Coronary artery (tissue), 2 donors: Measurements from ENCODE around the gene RNU1-1.
"Not testable (repeated sequence)": the region's sequence is repeated elsewhere in the genome, so short reads cannot be mapped to it uniquely, and the experiment has no call there.

Experiments used
- DNase-seq: peaks from one replicate; pipeline ENCODE4 v3.0.0-alpha.2; 2017; ENCODE audit warnings: low spot score
- H3K27ac ChIP-seq, 2 donors: fragments of 200-600 bp; sonication (generic); one replicate each; pipeline ENCODE4 v1.5.1; 2016 to 2019
- H3K4me3 ChIP-seq: fragments of 200-600 bp; sonication (generic); 2 replicates; pipeline ENCODE4 v1.5.1; 2016; ENCODE audit warnings: mild to moderate bottlenecking, moderate library complexity

RNU1-1 gene

DNA sequence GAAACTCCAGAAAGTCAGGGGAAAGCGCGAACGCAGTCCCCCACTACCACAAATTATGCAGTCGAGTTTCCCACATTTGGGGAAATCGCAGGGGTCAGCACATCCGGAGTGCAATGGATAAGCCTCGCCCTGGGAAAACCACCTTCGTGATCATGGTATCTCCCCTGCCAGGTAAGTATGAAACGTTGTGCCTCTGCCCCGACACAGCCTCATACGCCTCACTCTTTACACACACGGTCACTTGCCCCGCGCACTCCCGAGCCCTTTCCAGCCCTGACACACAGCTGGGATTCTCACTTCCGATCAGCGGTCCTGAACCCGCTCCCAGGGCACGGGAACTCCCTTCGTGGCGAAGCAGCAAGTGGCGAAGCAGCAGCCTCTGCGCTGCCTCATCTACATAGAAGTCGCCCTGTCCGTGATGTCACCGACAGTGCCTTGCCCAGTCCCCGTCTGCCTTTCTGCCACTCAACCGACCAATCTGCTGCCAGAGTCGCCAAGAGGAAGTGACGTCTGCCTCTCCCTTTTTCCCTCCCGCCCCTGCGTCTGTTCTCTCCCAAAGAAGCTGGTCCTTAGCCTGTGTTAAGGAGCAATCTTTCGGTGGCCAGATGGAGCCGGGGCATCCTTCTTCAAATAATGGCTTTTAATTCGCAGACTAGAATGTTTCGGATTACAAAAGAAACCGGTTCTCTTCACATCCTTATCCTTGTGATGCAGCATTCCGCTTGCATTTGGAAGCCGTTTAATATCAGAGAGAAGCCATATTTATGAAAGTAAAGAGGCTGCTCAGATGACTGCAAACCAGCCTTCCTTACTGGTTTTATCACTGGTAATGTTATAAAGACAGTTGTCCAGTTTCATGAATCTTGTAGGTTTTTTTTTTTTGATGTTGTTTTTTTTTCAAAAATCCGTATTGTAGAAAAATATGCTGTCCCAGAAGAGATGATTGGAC, at the start of gene RNU1-1:
RNU1-1 (minus strand) TSS at position 179 of the 949 bp plus-strand sequence.
- Histone ChIP-seq H3K27ac (peak within 1 kb of the TSS in 1 of 2 donors; percentile 89), H3K4me3 (peak within 1 kb of the TSS; percentile 65)
- peak; percentile 91 for DNase-seq

DNA sequence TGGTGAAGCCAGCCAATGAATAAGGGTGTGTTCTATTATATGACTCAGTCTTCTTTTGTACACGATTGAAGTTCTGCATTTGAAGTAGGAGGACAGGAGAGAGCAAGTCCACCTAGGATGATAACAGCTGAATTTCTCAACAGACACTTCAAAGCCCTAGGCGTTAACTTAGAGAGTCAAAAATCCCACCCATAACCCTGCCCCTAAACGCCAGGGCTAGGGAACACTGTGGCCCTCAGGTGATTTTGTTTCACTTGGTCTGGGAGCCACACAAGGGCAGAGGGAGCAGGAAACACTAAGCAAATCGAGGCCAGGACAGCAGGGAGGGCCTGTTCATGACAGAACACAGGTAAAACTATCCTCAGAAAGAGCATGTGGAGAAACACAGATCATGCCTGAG, 47.0 kb upstream of the RNU1-1 start:
- DNase-seq: peak; percentile 63
- H3K27ac ChIP-seq, H3K4me3 ChIP-seq: not testable (repeated sequence)

DNA sequence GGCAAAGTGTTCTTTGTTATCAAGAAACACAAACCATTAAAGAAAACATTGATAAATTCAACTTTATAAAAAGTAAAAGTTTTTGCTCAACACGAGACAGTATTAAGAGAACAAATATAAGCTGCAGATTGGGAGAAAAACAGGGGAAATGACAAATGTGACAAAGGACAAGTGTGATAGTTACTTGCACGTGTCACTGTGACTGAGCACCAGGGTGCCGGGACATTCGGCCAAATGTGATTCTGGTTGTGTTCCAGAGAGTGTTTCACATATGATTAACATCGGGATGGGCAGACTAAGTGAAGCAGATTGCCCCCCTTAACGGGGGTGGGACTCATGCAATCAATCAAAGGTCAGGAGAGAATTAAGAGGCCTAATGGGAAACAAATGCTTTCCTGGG, 46.4 kb upstream of the RNU1-1 start:
- not testable (repeated sequence) for DNase-seq, H3K4me3 ChIP-seq, H3K27ac ChIP-seq

DNA sequence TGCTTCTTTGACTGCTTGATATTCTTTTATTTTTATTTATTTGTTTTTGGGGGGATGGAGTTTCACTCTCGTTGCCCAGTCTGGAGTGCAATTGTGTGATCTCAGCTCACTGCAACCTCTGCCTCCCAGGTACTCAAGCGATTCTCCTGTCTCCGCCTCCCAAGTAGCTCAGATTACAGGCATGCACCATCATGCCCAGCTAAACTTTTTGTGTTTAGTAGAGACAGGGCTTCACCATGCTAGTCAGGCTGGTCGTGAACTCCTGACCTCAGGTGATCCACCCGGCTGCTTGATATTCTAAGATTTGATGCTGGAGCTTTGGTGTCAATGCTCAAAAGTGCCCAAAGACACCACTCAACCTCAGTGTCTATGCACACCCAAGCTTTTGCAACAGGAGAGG, 45.6 kb upstream of the RNU1-1 start:
- DNase-seq, H3K4me3 ChIP-seq, H3K27ac ChIP-seq: not testable (repeated sequence)

DNA sequence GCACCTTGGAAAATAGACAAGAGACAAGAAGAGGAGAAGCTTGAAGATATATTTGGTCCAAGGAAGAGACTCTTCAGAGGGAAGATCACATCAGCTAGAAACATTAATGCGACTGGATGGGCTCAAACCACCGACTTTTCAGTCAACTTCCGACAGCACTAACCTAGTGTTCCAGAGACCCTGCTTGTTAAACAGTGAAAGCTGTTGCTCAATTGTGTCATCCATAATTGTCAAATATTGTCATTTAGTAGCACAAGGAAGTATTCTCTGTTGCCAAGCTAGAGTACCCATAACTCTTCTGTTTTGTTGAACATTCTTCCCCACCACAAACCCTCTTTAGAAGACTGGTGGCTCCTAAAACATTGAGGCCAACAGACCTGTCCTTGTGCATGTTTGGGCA, 42.9 kb upstream of the RNU1-1 start:
- not testable (repeated sequence) for DNase-seq, H3K4me3 ChIP-seq, H3K27ac ChIP-seq

DNA sequence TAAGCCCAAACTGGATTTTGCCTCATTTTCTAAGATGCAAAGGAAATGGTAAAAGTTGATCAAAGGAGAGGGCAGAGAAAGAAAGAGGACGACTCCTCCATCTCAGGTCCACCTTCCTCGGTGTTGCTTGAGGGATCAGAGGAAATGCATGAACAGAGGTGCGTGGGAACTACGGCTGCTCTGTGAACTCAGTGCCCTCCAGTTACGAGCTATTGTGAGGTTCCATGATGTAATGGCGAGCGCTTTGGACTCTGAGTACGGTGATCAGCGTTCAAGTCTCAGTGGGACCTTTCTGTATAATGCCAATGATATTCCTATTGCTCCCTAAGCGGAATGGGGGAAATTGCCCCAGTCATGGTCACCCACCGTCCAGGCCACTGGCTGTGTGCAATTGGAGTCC, 39.2 kb upstream of the RNU1-1 start:
- DNase-seq, H3K4me3 ChIP-seq: not testable (repeated sequence)

DNA sequence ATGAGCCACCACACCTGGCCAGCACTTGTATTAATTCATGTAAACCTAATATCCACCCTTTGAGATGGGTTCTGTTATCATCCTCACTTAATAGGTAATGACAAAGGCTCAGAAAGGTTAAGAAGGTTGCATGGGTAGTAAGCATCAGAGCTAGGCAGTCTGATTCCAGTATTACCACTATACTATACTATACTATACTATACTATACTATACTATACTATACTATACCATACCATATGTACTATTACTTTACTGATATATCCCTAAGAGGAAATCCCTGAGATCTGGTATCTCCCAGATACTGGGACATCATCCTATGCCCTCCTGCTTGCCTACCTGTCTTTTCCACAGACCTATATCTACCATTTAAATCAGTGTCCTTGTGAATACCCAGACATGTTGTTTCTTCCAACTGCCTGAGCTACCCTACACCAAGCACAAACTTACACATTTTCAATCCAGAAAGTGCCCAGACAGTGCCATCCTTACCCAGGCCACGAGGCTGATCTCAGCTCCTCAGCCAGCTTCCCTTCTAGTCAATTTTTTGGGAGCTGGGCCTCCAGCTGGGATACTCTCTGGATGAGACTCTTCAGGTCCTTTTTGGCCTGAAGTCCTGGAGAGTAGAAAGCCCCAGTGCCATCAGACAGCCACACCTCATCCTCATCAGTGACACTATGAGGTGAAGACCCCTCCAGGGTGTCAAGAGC, 36.3 kb upstream of the RNU1-1 start:
- not testable (repeated sequence) for DNase-seq, H3K27ac ChIP-seq, H3K4me3 ChIP-seq

More for the DNA sequence above, 39.2 kb upstream of the RNU1-1 start:
- H3K27ac ChIP-seq: not testable (repeated sequence)

DNA sequence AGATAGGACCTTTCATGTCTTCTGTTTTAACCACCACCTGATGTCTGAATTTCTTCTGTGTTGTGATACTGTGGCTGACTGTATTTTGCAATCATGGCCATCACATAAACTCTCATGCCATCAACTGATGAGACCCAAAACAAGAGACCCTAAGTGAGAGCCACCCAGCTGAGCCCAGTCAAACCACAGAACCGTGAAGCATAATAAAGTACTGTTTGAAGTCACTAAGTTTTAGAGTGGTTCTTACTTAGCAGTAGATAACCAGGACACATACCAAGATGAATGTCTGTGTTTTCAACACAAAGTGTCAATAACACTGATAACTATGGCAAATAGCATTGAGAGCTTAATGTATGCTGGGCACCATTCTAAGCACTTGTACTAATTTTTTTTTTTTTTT, 35.5 kb upstream of the RNU1-1 start:
- not testable (repeated sequence) for H3K4me3 ChIP-seq, H3K27ac ChIP-seq, DNase-seq

DNA sequence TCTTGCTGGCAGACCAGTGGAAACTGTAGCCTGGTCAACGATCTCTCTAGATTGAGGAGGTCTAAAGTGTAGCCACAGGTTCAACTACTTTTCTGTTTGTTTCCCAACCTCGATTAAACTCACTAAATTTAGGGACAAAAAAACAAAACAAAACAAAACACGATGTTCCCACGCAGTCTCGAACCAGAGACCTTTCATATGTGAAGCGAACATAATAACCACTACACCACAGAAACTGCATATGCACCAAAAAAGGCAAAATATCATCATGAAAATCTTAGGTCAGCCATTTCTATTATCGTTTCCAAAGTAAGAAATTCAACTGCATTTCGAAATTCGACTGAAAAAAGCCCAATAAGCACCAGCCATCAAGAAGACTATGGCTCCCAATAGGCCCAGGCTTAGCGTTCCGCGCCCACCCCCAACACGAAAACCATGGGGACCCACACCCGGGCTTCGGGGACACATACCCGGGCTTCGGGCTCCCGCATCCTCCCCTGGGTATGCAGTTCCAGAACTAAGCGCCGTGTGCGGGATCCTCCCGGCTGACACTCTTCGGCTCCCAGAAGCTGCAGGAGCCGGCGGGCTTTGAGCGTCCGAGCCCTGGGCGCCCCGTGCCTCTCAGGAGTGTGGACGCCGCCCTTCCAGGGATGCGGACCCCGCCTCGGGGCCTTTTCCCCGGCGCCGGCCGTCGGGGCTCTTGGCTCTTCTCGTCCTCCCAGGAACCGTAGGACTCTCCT, 33.6 kb upstream of the RNU1-1 start:
- H3K27ac ChIP-seq, DNase-seq, H3K4me3 ChIP-seq: not testable (repeated sequence)

DNA sequence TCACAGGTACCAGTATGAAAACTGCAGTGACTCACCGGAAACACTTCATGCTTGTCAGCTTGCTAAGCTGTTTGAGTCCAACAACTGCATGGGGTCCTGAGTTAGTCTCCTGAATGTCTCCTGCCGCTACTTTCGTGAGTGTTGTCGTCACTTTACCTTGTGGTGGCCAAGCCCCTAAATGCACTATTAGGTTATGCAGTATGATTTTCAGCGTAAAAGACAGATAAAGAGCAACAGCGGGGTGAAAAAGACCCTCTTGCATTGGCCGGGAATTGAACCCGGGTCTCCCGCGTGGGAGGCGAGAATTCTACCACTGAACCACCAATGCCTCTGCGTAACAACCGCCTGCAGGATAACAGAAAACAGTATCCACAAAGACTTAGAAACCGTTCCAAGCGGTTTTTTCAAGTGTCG, 31.6 kb upstream of the RNU1-1 start:
- DNase-seq, H3K4me3 ChIP-seq, H3K27ac ChIP-seq: not testable (repeated sequence)

DNA sequence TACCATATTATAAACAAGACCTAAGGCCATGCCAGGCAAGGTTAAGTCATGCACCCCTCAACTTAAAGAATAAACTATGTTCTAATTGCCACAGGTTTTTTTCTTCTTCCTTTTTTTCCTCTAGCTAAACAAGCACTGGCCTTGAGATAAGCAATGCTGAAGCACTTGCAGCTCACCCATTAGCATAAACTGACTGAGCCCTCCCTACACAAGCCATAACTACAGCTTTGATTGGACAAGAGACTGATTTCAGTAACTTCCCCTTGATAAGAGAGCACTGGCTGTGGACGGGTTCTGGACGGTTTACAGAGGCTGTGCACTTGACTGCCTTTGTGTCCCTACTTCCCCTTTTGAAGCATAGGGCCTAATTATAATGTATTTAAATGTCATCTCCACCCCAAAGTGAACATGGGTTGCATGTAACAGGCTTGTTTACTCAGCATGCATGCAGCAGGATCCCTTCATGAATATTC, 26.4 kb upstream of the RNU1-1 start:
- H3K4me3 ChIP-seq, DNase-seq, H3K27ac ChIP-seq: not testable (repeated sequence)

DNA sequence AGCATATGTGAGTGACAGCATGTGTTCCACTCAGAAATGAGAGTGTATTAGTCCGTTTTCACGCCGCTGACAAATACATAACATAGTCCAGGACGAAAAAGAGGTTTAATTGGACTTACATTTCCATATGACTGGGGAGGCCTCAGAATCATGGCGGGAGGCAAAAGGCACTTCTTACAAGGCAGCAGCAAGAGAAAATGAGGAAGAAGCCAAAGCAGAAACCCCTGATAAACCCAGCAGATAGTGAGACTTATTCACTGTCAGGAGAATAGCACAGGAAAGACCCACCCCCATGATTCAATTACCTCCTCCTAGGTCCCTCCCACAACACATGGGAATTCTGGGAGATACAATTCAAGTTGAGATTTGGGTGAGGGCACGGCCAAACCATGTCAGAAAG, 23.4 kb upstream of the RNU1-1 start:
- H3K4me3 ChIP-seq, H3K27ac ChIP-seq, DNase-seq: not testable (repeated sequence)

DNA sequence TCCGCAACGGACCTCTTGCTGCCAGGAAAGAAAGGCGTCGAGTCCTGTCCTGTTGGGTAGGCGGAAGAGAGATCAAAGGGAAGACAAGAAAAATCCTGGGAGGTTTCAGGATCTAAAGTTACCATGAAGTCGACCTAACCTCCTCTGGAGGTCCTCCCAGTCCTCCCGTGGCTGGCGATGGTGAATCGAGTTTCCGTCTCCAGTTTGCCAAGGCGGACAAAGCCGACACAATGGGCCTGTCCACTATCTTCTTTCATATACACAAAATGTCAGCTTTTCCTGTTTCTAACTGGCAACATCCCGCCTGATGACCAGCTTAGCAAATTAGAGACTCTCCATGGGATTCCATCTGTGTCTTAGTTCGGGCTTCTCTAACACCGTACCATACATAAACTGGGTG, 22.7 kb upstream of the RNU1-1 start:
- DNase-seq: not testable (repeated sequence)

DNA sequence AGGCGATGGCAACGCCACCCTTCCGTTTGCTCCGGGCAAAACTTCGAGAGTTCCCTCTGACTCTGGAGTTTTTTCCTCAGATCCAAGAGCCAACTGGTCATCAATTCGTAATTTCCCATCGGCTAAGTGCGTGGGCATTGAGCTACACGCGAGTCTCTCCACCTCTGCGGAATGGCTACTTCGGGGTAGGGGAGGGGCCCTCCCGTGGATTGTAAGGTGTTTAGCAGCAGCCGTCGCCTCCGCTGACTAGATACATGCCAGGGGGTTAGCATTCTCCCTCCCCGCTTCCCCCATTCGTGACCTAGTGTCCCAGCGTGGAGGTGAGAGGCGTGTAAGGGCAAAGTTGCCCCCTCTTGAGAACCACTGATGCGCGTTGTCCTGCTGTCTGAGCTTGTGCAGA, 21.8 kb upstream of the RNU1-1 start:
- H3K27ac ChIP-seq, H3K4me3 ChIP-seq, DNase-seq: not testable (repeated sequence)

More for the DNA sequence above, 22.7 kb upstream of the RNU1-1 start:
- not testable (repeated sequence) for H3K4me3 ChIP-seq, H3K27ac ChIP-seq

DNA sequence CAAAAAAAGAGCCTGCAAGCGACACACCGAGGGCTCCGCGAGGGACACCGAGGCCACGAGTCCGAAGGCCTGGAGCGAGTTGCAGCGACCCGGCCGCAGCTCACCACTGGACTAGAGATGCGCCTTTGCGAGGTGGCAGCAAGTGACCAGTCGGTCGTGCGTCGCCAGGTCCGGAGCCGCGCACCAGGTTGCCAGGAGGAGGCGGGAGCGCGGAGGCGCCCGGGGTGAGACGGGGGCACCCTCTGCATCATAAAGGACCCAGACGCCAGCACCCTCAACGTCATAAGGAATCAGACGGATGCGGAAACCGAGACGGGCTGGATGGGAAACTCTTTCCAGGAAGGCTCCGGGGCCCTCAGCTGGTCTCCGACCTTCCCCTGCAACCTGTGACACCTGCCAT, 21.4 kb upstream of the RNU1-1 start:
- not testable (repeated sequence) for H3K27ac ChIP-seq
- peak overlapping the region; percentile 65 for H3K4me3 ChIP-seq
- DNase-seq: peak; percentile 69

DNA sequence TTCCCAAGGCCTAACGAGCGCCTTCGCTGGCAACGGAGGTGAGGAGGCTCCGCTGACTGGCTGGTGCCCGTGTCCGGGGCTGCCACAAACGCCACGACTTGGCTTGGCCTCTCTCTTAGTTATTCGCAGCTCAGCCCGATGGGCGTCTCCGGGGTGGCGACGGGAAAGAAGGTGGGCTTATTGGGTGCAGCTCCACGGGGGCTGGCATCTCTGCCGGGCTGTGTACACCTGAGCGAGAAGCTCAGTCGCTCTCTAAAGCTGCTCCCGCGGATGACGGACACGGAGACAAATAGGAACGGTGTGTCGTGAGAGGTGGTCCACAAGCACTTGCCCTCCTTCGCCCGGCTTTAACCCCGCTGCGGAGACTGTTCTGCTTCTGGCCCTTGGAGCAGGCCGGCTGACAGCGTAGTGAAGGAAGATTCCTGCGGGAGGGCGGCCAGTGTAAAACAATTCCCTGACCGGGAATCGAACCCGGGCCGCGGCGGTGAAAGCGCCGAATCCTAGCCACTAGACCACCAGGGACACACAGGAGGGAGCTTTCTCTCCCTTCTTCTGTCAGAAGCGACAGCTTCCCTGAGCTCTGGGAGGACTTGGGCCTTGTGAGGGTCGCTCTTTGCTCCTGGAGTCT, 20.9 kb upstream of the RNU1-1 start:
- H3K4me3 ChIP-seq: peak overlapping the region; percentile 65
- not testable (repeated sequence) for DNase-seq, H3K27ac ChIP-seq

DNA sequence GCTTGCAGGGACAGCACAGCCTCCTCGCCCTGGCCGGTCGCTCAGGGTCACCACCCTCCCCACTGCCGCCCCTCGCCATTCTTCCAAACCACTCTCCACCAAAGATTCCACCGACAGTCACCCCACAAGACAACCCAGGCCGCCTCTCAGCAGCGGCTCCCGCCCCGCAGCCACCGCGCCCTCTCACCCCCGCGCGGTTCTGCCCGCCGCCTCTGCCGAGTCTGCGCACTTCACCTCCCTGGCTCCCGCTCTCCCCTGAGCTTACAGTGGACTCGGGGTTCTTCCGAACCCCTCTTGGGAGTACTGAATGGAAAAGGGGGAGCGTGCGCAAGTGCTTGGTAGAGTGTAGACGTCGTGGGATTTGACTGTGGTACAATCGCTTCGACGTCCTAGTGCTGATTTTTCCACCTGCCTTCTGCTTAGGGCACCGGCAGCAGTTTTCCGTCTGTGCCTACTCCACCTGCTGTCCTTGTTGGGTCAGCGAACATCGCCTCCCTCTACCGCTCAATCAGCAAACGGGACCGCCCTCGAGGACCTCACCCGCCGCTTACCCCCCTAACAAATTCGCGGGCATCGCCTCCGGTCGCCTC, 20.2 kb upstream of the RNU1-1 start:
- not testable (repeated sequence) for H3K27ac ChIP-seq, DNase-seq
- peak overlapping the region; percentile 65 for H3K4me3 ChIP-seq
